PC-3 (cell line): ENCODE measurements around the gene TMEM91.

Experiments used
- EZH2 ChIP-seq: fragments of 300-600 bp; sonication (generic); IDR thresholded peaks from one replicate; pipeline ENCODE4 v1.6.1; 2017; ENCODE audit warnings: antibody characterized with exemption, mild to moderate bottlenecking, low read length; ENCODE audit not compliant: unreplicated experiment
- EZH2phosphoT487 ChIP-seq: fragments of 300-600 bp; sonication (generic); IDR thresholded peaks from 2 replicates; pipeline ENCODE4 v1.6.1; 2018; ENCODE audit warnings: mild to moderate bottlenecking, antibody characterized with exemption, low read length, borderline replicate concordance
- TF ChIP-seq, protein P1 (sequence below): fragments of 300-600 bp; sonication (generic); conservative IDR thresholded peaks from 2 replicates; pipeline ENCODE4 v1.5.1; 2017; ENCODE audit warnings: antibody characterized with exemption, low read depth, mild to moderate bottlenecking, low read length

DNA sequence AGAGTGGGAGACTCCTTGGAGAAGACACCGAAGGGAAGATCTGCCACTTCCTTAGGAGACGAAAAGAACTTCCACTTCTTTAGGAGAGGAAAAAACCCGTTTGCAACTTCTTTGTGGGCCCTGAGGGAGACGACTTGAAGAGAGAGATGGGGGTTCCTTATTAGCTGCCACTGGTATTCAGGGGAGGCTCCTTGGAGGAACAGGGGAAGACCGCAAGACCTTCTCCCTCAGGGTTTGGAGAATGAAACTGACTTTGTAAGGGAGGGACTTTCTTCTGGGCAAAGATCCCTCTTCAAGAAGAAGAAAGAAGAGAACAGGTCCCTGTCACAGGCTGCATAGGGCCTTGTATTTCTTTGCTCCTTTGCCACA lies 21.7 kb downstream of the TMEM91 start:
- TF ChIP-seq, protein P1, sequence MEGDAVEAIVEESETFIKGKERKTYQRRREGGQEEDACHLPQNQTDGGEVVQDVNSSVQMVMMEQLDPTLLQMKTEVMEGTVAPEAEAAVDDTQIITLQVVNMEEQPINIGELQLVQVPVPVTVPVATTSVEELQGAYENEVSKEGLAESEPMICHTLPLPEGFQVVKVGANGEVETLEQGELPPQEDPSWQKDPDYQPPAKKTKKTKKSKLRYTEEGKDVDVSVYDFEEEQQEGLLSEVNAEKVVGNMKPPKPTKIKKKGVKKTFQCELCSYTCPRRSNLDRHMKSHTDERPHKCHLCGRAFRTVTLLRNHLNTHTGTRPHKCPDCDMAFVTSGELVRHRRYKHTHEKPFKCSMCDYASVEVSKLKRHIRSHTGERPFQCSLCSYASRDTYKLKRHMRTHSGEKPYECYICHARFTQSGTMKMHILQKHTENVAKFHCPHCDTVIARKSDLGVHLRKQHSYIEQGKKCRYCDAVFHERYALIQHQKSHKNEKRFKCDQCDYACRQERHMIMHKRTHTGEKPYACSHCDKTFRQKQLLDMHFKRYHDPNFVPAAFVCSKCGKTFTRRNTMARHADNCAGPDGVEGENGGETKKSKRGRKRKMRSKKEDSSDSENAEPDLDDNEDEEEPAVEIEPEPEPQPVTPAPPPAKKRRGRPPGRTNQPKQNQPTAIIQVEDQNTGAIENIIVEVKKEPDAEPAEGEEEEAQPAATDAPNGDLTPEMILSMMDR, result no peak
- no peak for TF ChIP-seq EZH2
- TF ChIP-seq EZH2phosphoT487, result no peak
